Hematopoietic multipotent progenitor cell treated with erythropoietin and hydrocortisone succinate and interleukin-3 and kit ligand, for 17 days (in vitro differentiated cells): Measurements from ENCODE around the gene CMBL.
A peak's percentile ranks its signal among the peaks of the same experiment; 100 is the strongest.
"Not testable (repeated sequence)": the region's sequence is repeated elsewhere in the genome, so short reads cannot be mapped to it uniquely, and the experiment has no call there.

Source experiments
- DNase-seq: peaks from one replicate; pipeline ENCODE4 v3.0.0-alpha.2; 2015; ENCODE audit warnings: low spot score

The CMBL gene

GRCh38 chr5:10307206-10308148, at the start of gene CMBL:
TSS of gene CMBL (minus strand) at chr5:10307902. CDS start at chr5:10290762, 17,140 bp downstream.
- DNase-seq: peak; percentile 50

DNA sequence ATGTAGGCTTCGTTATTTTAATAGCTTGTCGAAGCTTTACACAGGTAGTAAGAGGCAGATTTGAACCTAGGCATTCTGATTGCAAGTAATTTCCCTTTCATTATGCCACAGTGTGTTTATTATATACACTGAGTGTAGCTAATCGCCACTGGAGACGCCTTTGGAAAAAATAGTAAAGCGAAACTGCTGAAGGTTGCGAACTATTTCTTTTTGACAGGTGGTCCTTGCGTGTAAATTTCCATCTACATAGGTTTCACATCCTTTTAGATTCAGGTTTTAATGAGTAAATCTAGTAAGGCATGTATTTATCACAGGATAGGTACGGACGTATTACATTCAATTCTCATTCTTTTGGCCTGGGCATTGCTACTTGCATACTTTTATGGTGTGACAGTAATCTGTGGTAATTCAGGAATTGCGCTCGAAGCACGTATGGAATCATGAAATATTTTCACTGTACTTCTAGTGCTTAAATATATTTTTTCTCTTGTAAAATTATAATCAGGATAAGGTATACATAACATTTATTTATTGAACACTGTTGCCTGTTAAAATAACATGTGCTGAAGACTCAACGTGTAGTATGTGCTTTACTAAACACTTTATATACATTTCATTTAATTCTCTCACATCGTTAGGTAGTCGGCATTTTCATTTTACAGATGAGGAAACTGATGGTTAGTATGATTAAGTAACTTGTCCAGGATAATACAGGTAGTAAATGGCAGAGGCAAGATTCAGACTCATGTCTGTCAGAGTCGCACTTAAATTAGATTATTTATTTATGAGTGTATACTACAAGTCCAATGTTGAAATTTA, 47.6 kb upstream of the CMBL start:
- peak; percentile 68 for DNase-seq

DNA sequence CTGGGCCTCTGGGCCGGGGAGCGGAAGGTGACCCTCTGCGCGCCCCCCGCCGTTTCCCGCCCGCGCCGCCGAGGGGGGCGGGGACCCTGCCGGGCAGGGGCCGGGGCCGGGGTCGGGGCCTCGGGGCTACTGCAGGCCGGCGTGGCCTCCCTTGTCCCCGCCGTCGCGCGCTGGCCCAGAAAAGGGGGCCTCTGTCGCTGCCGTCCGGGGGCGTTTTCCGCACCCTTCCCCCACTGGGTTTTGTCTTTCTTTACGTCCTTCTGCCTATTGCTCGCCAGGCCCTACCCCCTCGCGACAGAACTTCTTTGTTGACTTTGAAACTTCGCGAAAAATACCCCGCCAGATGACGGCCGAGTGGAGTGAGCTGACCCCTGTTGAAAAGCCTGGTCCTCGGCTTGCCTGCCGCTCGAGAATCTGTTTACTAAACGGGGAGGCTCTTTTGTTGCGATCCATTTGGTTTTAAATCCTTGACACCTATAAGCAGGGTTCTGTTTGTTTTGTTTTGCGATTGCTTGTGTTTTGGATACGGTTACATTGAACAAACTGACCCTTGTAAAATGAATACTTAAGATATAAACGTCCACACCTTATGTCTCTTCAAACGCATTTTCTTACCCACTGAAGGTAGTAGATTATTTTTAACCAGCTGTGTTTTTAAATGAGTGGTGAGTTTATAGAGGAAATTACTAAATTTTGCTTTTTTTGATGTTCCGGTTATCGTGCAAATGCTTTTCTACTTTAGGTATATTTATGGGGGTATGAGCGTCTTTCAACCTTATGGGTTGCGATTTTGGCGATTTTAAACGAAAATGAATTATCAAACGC, 46.6 kb upstream of the CMBL start:
- peak; percentile 69 for DNase-seq

DNA sequence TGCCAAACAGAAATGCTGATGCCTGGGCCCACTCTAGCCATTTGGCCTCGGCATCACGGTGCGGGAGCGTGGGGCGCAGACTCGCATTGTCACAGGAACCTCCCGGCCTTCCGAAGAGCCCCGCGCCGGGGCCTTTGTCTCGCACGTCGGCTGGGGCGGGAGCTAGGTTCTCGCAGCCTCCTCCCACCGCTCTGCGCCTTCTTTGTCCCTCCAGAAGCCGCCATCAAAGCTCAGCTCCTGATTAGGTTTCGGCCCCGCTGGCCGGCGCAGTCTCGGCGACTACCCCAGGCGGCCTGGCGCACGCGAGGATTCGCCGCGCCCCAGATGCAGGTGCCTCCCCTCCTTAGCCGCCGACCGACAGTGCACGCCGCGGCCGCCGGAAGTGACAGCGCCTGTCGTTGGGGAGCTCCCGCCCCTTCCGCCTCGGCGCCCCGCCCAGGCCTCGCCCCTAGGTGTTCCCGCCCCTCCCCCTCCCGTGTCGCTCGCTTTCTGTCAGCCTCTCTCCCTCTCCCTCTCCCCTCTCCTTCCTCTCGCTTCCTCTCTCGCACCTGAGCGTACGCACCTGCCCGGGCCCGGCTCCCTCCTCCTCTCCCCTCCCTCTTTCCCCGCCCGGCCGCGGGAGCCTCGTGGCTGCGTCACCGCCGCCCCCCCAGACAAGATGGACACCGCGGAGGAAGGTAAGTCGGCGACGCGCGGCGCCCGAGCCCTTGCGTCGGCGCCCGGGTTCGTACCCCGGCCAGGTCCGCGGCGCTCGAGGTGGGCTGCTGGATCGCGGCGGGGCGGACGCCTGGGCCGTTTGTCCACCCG, 45.7 kb upstream of the CMBL start, which contains the start of gene MARCHF6:
MARCHF6 (plus strand) TSS at position 455 of the 807 bp plus-strand sequence; CDS start at position 659, 204 bp downstream.
- DNase-seq: peak; percentile 94

- DNase-seq: no peak
Observed at GRCh38 chr5:10352430-10353240, 44.9 kb upstream of the CMBL start.

- no peak for DNase-seq
Observed at GRCh38 chr5:10351919-10352318, 44.2 kb upstream of the CMBL start.

- no peak for DNase-seq
Observed at GRCh38 chr5:10351199-10351905, 43.6 kb upstream of the CMBL start.

- no peak for DNase-seq
Observed at GRCh38 chr5:10348258-10348657, 40.6 kb upstream of the CMBL start.

DNA sequence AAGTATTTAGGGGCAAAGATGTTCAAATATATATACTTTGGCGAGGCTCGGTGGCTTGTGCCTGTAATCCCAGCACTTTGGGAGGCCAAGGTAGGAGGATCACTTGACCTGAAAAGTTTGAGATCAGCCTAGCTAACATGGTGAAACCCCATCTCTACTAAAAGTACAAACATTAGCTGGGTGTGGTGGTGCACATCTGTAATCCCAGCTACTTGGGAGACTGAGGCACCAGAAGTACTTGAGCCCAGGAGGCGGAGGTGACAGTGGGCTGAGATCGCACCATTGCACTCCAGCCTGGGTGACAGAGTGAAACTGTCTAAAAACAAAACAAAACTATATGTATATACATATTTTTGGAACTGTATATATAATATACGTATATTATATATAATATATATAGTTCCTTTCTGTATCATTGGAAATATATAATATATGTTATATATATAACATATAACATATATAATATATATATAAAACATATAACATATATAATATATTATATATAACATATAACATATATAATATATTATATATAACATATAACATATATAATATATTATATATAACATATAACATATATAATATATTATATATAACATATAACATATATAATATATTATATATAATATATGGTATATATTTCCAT, 36.9 kb upstream of the CMBL start:
- DNase-seq: not testable (repeated sequence)

GRCh38 chr5:10343486-10343885, 35.8 kb upstream of the CMBL start:
- DNase-seq: no peak

GRCh38 chr5:10339958-10340357, 32.3 kb upstream of the CMBL start:
- DNase-seq: no peak

GRCh38 chr5:10339058-10339811, 31.5 kb upstream of the CMBL start:
- DNase-seq: no peak

DNA sequence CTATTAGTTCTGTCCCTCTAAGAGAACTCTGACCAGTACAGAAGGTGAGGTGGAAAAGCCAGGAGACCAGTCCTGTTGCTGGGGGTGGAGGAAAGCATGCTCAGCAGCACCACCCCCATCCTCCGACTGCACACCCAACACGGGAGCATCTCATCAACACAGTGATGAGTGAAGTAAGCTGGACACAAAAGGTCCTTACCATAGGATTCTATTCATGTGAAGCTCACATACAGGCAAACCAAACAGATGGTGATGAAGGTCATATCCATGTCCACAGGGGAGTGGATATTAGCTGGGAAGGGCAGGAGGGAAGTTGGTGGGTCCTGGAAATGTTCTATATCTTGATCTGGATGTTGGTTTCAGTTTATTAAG, 31.0 kb upstream of the CMBL start:
- no peak for DNase-seq

DNA sequence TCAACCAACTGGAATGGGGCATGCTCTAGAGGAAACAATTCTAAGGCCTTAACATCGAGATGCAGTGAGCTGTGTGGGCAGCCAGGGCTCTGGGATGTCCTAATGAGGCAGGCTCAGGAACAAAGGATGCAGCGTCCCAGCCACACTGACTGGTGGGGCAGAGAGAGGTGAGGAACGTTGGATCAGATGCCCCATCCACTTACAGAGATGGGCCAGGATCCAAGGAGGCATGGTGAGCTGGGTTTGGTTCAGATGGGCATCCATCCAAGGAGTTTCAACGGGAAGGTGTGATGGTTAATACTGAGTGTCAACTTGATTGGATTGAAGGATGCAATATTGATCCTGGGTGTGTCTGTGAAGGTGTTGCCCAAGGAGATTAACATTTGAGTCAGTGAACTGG, 30.3 kb upstream of the CMBL start:
- no peak for DNase-seq

- DNase-seq: no peak
Observed at GRCh38 chr5:10337107-10337506, 29.4 kb upstream of the CMBL start.

- DNase-seq: no peak
Observed at GRCh38 chr5:10335711-10336470, 28.2 kb upstream of the CMBL start.

DNA sequence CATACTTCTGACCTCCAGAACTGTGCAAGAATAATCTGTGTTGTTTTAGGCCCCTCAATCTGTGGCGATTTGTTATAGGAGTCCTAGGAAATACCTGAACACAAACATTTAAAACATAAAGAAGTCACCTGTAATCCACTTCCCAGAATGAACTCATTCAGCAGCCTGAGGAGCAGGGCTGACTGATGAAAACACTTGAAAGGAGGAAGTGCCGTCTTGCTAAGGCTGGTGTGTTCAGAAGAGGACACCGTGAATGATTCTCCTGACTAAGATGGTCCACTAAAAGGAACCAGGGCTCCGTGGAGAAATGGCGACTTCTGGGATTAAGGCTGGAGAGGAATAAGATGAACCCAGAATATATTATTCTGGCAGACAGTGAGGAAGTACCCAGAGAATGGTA, 27.1 kb upstream of the CMBL start:
- DNase-seq: no peak
